EH (cell line): ENCODE measurements around the gene TCP11X2.
"Not testable (repeated sequence)": the region's sequence is repeated elsewhere in the genome, so short reads cannot be mapped to it uniquely, and the experiment has no call there.

Source experiments
- DNase-seq: peaks from one replicate; pipeline ENCODE4 v3.0.0-alpha.2; 2015; ENCODE audit warnings: low read depth

Gene TCP11X2

GRCh38 chrX:102471762-102472220 lies at the start of gene TCP11X2:
TSS of gene TCP11X2 (minus strand) at chrX:102471812.
- not testable (repeated sequence) for DNase-seq

DNA sequence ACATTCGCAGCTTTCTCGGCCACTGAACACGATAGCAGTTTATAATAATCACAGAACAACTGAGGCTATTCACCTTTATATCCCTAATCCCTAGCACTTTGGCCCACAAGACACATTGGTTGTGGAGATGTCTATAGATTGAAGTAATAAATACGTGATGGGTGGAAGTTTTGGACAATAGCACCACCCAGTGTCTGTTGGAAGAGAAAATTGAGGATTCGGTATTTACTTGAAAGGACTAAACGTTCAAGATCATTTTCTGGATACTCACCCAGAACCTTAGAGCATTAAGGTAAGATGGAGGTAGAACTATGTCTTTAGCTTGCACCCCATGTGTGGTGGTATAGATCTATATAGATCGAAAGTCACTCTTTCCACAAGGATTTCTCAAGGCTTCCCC lies 45.7 kb upstream of the TCP11X2 start:
- peak; percentile 37 for DNase-seq

DNA sequence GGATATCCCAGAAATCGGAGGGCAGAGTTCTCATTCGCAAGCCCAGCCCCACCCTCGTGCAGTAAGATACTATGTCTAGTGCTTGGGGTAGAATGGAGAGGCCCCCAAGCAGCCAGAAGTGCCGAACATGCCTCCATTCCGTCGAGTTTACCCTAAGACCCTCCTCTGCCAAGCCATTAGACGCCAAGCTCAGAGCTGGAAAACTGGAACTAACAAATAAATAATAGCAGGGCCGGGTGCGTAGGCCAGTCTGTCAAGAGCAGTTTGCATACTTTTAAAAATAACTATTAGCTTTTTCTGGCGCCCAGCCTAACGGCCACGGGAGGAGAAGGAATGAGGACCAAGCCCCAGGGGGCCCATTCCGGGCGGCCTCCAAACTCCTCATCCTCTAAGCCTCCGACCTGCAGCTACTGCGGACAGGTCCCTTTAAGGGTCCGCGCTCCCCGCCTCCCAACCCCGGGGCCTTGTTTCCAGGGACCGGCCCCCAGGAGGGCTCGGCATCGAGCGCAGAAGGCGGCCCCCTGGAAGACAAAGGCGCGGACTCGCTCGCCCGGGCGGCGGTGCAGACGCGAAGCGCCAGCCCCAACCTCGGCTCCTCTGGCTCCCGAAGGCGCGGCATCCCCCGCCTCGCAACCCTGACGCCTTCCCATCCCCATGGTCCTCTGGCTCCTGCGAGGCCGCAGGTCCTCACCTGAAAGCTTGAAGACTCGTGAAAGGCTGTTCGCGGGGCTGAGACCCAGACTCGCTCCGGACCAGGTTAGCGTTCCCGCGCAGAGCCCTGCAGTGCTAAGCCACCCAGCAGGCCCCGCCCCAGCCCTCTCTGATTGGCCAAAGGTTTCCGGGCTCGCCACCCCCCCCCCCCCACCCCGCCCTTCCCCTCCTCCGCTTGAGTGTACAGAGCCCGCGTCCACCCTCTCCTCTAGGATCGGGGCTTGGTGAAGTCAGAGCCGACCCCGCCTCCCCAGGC lies 44.6 kb upstream of the TCP11X2 start, which contains the start of gene TMSB15A:
TSS of gene TMSB15A (minus strand) at position 765 of the 967 bp plus-strand sequence.
- DNase-seq: peak; percentile 64

GRCh38 chrX:102514536-102514935 lies 42.9 kb upstream of the TCP11X2 start:
- no peak for DNase-seq

DNA sequence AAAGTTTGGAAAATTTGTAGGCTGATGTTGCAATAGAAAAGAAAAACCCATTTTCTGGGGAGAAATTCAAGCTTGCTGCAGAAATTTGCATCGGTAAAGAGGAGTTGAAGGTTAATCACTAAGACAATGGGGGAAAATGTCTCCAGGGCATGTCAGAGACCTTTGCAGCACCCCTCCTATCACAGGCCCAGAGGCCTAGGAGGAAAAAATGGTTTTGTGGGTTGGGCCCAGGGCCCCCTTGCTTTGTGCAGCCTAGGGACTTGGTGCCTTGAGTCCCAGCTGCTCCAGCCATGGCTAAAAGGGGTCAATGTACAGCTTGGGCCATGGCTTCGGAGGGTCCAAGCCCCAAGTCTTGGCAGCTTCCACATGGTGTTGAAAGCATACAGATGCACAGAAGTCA lies 27.1 kb upstream of the TCP11X2 start:
- DNase-seq: no peak

GRCh38 chrX:102491766-102492165 lies 20.2 kb upstream of the TCP11X2 start:
- DNase-seq: peak; percentile 3

GRCh38 chrX:102478765-102479164 lies 7.2 kb upstream of the TCP11X2 start:
- DNase-seq: not testable (repeated sequence)

DNA sequence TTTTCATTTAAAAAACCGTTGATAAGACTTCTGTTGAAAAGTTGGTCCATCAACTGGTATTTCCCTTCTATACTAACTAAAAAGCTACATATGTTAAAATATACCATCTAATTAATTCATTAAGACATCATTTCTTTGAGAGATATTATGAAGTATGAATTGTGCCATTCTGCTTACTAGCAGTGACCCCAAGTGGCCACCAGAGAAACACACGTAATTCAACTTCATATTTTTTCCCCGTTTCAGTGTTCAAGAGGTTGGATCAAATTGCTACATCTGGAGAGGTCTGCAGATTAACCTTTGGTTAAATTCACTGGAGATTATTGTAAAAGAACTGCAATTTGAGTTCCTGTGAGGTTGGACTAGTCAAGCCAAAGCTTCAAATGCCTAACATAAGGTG lies 1.4 kb downstream of the TCP11X2 start:
- DNase-seq: not testable (repeated sequence)

DNA sequence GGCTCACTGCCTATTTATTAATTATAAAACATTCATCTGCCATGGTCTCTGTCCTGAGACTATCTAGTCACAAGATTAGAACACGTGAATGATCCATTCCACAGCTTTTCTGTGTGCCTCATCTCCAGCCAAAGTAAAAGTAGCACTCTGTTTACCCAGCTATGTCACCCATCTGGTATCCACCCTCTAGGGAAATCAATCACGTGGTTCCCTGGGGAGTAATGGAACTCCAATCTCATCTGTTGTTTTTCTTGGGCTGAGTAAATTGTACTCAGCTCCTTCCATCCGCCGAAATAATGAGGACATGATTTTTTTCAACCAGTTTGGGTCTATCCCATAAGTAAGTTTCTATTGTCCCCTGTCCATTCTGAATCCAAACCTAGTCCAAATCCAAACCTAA lies 13.0 kb downstream of the TCP11X2 start:
- DNase-seq: not testable (repeated sequence)

- not testable (repeated sequence) for DNase-seq
Observed at GRCh38 chrX:102439908-102440307, 31.7 kb downstream of the TCP11X2 start, which contains the start of gene NXF2B. TSS of gene NXF2B (minus strand) at chrX:102440008. CDS start at chrX:102380036, 59,972 bp downstream.

- DNase-seq: not testable (repeated sequence)
Observed at GRCh38 chrX:102414493-102414892, 57.1 kb downstream of the TCP11X2 start.
